Testis (tissue), 3 donors: ENCODE results near the gene GABRR2. TPM values are rescaled to one million over a fixed set of nuclear protein-coding genes. Genes with fewer than 3 reads are reported as not detected.
A peak's percentile ranks its signal among the peaks of the same experiment; 100 is the strongest.
"Not testable (repeated sequence)": the region's sequence is repeated elsewhere in the genome, so short reads cannot be mapped to it uniquely, and the experiment has no call there.

ENCODE experiments used
- DNase-seq: peaks from one replicate; pipeline ENCODE4 v3.0.0-alpha.2; 2019
- H3K27ac ChIP-seq, 2 donors: fragments of 200-600 bp; sonication (generic); one replicate each; pipeline ENCODE4 v1.5.1; 2019
- H3K27me3 ChIP-seq: fragments of 200-600 bp; sonication (generic); one replicate; pipeline ENCODE4 v1.5.1; 2019
- H3K36me3 ChIP-seq: fragments of 200-600 bp; sonication (generic); one replicate; pipeline ENCODE4 v1.5.1; 2017; ENCODE audit warnings: low read depth; ENCODE audit errors: missing control alignments
- H3K4me1 ChIP-seq: fragments of 200-600 bp; sonication (generic); one replicate; pipeline ENCODE4 v1.5.1; 2019
- H3K4me3 ChIP-seq, 2 donors: fragments of 200-600 bp; sonication (generic); one replicate each; pipeline ENCODE4 v1.5.1; 2017 to 2019
- H3K9me3 ChIP-seq: fragments of 200-600 bp; sonication (generic); one replicate; pipeline ENCODE4 v1.5.1; 2017
- POLR2A ChIP-seq: fragments of 450-650 bp; IDR thresholded peaks from one replicate; pipeline ENCODE4 v1.6.1; 2017; ENCODE audit warnings: antibody characterized with exemption, mild to moderate bottlenecking, moderate library complexity
- WGBS, 2 donors: methylation state at CpG; one replicate each; pipeline ENCODE4 v1.1.5; 2018; 5-methylcytosine and 5-hydroxymethylcytosine counted together
- intact Hi-C: fragments of 100-400 bp; cut with DNase I; formaldehyde crosslinking; loops from one replicate; pipeline ENCODE4 v1.15.1; 2023; ENCODE audit warnings: low total_unique reads
- polyA plus RNA-seq: library from polyadenylated mRNA; stranded (reverse); fragments of 350-450 nt; fragmentation: Illumina TruSeq; extraction: RNeasy Lipid Tissue Mini Kit (QIAGEN cat#74804); gene quantifications from one replicate; pipeline ENCODE4 v1.2.3, GENCODE V29; 2014; ENCODE audit warnings: low read depth, low replicate concordance; ENCODE audit not compliant: insufficient read depth
- total RNA-seq, 2 donors: library from RNA; depleted of rRNA; stranded (reverse); fragments of >200 nt; gene quantifications; one replicate each; pipeline ENCODE4 v1.2.3, GENCODE V29; 2016
- TF ChIP-seq, protein P1 (sequence below), 3 experiments: fragments of 450-650 bp in 2 of 3; fragments of 200-600 bp in 1 of 3; sonication (generic) in 1 of 3; IDR thresholded peaks; one replicate each; pipeline ENCODE4 v1.5.1; 2016 to 2019; ENCODE audit warnings: antibody characterized with exemption in 3 of 3, mild to moderate bottlenecking in 2 of 3, moderate library complexity in 1 of 3

GABRR2 gene
- total and polyA plus RNA-seq, 3 donors from 2014 or later, result 0.62 to 0.79 TPM; not detected in 1

DNA sequence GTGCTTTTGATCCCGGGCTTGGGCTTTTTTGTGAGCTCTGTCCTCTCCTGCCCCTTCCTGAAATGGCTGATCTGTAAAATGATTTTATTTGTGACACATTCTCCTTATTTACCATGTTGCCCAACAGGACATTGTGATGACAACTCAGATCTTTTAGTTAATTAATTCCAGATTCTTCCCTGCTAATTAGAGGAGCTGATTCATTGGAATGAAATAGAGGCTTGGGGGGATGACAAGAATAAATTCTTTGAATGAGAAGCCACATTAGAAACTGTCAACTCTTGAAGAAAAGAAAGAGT is 71.8 kb downstream of the GABRR2 start:
- H3K36me3 ChIP-seq, result no peaks in the 10 kb centered on the region
- TF ChIP-seq POLR2A, result no peak
- TF ChIP-seq, protein P1, sequence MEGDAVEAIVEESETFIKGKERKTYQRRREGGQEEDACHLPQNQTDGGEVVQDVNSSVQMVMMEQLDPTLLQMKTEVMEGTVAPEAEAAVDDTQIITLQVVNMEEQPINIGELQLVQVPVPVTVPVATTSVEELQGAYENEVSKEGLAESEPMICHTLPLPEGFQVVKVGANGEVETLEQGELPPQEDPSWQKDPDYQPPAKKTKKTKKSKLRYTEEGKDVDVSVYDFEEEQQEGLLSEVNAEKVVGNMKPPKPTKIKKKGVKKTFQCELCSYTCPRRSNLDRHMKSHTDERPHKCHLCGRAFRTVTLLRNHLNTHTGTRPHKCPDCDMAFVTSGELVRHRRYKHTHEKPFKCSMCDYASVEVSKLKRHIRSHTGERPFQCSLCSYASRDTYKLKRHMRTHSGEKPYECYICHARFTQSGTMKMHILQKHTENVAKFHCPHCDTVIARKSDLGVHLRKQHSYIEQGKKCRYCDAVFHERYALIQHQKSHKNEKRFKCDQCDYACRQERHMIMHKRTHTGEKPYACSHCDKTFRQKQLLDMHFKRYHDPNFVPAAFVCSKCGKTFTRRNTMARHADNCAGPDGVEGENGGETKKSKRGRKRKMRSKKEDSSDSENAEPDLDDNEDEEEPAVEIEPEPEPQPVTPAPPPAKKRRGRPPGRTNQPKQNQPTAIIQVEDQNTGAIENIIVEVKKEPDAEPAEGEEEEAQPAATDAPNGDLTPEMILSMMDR (IDR thresholded peaks at IDR 0.05), result no peak
- H3K27ac ChIP-seq, result no peak overlapping the region
- WGBS, 2 donors, result 77 to 83% methylated on average over 1 of the region's 1 CpG
- no peak for DNase-seq
- H3K27me3 ChIP-seq, result no peaks in the 10 kb centered on the region
- H3K9me3 ChIP-seq, result no peaks in the 10 kb centered on the region
- intact Hi-C loops, result loop anchor here (5.0 to 10.0 kb wide), 2 partner anchors 118 to 261 kb away; no protein-coding TSS in a partner anchor
- H3K4me3 ChIP-seq, result no peak overlapping the region
- no peaks in the 10 kb centered on the region for H3K4me1 ChIP-seq

DNA sequence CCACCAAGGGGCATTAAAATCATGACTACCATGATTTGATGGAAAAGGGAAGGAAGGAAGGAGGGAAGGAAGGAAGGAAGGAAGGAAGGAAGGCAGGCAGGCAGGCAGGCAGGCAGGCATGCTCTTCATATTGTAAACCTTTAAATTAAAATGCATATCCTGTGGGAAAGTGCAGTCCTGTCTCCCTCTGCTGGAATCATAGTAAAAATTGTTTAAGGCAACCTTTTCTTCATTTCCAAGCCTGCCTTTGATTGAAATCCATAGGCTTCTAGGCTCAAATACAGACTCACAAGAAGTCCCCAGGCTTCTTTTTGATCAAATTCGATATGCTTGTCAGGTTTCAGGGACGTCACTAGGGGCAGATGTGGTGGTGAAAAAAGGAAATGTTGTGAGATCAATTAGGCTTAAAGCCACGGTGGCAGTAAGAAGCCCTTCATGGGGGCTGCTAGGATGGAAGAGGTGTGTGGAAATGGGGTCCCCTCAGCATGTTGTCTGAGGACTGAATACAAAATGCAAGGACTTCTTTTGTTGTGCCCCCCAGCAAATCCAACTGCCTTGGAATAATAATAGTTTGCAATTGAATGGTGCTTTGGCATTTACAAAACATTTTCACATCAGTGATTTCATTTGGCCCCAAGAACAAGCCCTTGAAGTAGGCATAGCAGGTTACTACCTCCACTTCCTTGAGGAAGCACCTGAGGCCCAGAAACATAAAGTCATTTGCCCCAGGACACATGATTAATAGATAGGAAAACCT is 72.3 kb downstream of the GABRR2 start:
- intact Hi-C loops, result loop anchor here (5.0 to 10.0 kb wide), 2 partner anchors 118 to 260 kb away; no protein-coding TSS in a partner anchor
- no peak overlapping the region for H3K27ac ChIP-seq
- H3K4me3 ChIP-seq, result no peak overlapping the region
- no peaks in the 10 kb centered on the region for H3K9me3 ChIP-seq
- TF ChIP-seq POLR2A, result no peak
- TF ChIP-seq, protein P1 (IDR thresholded peaks at IDR 0.05), result peak in 2 of 3 experiments; percentile 44 to 53
- H3K27me3 ChIP-seq, result no peaks in the 10 kb centered on the region
- H3K4me1 ChIP-seq, result no peaks in the 10 kb centered on the region
- WGBS, 2 donors, result 25 to 45% methylated on average over 3 of the region's 3 CpGs
- DNase-seq, result no peak
- no peaks in the 10 kb centered on the region for H3K36me3 ChIP-seq

DNA sequence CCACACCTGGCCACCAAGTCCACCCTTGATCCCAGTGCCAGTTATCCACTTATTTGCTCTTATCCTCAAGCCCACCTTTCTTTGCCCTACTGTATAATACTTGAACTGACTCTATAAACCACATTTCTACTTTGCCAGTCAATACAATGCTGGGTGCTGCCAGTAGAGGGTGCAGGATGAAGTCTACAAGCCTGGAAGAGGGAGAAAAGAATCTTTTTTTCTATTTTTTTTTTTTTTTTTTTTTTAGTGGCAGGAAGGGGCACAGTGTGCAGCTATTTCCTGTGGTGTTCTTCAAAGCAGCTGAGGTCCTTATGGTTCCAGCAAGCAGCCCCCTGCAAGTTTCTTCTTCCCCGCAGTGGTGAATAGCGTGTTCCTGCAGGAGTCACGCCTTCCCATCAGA is 75.8 kb downstream of the GABRR2 start:
- no peak overlapping the region for H3K4me3 ChIP-seq
- intact Hi-C loops, result no loop called here
- no peaks in the 10 kb centered on the region for H3K4me1 ChIP-seq
- DNase-seq, result no peak
- TF ChIP-seq, protein P1 (IDR thresholded peaks at IDR 0.05), result no peak
- no peak for TF ChIP-seq POLR2A
- H3K9me3 ChIP-seq, result no peaks in the 10 kb centered on the region
- H3K27ac ChIP-seq, result no peak overlapping the region
- no peaks in the 10 kb centered on the region for H3K36me3 ChIP-seq
- 87 to 92% methylated on average over 3 of the region's 3 CpGs for WGBS, 2 donors
- no peaks in the 10 kb centered on the region for H3K27me3 ChIP-seq

DNA sequence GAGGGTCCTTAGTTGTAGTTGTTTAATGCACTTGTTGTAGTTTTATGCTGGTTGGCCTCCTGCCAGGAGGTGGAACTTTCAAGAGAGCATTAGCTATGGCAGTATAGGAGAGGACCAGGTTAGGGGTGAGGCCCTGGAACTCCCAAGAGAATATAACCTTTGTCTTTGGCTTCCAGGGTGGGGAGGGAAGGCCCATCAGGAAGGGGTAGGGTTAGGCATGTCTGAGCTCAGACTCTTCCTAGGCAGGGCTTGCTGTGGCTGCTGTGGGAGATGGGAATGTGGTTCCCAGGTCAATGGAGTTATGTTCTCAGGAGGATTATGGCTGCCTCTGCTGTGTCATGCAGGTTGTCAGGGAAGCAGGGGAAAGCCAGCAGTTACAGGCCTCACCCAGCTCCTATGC is 77.9 kb downstream of the GABRR2 start:
- no peak overlapping the region for H3K4me3 ChIP-seq
- H3K27me3 ChIP-seq, result no peaks in the 10 kb centered on the region
- H3K4me1 ChIP-seq, result no peaks in the 10 kb centered on the region
- H3K36me3 ChIP-seq, result no peaks in the 10 kb centered on the region
- no peak for DNase-seq
- H3K27ac ChIP-seq, result no peak overlapping the region
- TF ChIP-seq, protein P1 (IDR thresholded peaks at IDR 0.05), result no peak
- TF ChIP-seq POLR2A, result no peak
- H3K9me3 ChIP-seq, result no peaks in the 10 kb centered on the region
- intact Hi-C loops, result no loop called here

DNA sequence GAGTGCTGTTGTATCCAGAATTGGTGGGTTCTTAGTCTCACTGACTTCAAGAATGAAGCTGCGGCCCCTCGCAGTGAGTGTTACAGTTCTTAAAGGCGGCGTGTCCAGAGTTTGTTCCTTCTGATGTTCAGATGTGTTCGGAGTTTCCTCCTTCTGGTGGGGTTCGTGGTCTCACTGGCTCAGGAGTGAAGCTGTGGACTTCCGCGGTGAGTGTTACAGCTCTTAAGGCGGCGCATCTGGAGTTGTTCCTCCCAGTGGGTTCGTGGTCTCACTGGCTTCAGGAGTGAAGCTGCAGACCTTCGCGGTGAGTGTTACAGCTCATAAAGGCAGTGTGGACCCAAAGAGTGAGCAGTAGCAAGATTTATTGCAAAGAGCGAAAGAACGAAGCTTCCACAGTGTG is 81.5 kb downstream of the GABRR2 start:
- intact Hi-C loops, DNase-seq, H3K9me3 ChIP-seq, H3K4me3 ChIP-seq, H3K4me1 ChIP-seq, H3K27ac ChIP-seq, H3K36me3 ChIP-seq, H3K27me3 ChIP-seq: not testable (repeated sequence)
- 85 to 94% methylated on average over 12 to 14 of the region's 15 CpGs for WGBS, 2 donors
